GM12864 (cell line): ENCODE data around the gene BTBD16.

Experiments used
- DNase-seq: peaks from one replicate; pipeline ENCODE4 v3.0.0-alpha.2; 2011; ENCODE audit warnings: low read depth
- H3K4me3 ChIP-seq: 2 replicates; pipeline ENCODE4 v1.5.1; 2011; ENCODE audit warnings: mild to moderate bottlenecking, low read depth, low read length, control low read depth
- CTCF ChIP-seq: IDR thresholded peaks from 2 replicates; pipeline ENCODE4 v1.5.1; 2011; ENCODE audit warnings: low read depth, mild to moderate bottlenecking, moderate library complexity, low read length, control low read depth, inconsistent platforms; ENCODE audit errors: missing control alignments

Gene BTBD16

DNA sequence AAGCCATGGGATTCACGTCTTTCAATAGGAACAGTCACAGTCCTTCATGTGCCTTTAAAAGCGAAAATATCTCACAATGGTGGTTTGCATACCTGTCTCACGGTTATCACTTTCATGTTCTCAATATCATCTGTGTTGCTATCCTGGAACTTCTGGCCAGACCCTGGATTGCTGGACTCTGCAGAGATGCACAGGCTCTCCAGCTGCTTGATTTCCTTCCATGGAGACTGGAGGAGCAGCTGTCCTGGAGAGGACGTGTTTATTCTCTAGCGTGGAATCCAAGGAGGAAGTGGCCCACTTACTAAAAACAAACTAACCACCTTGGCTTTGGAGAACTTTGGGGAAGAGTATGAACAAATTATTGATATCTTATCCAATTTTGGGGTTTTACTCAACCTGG lies 16.5 kb downstream of the BTBD16 start:
- DNase-seq = no peak

GRCh38 chr10:122288262-122288661 lies 17.2 kb downstream of the BTBD16 start:
- DNase-seq = no peak
- TF ChIP-seq CTCF = no peak
- H3K4me3 ChIP-seq = no peak overlapping the region

More for the DNA sequence above, 16.5 kb downstream of the BTBD16 start:
- no peak overlapping the region for H3K4me3 ChIP-seq
- no peak for TF ChIP-seq CTCF

- no peak for DNase-seq
- H3K4me3 ChIP-seq = no peak overlapping the region
- TF ChIP-seq CTCF = no peak
These were observed 17.8 kb downstream of the BTBD16 start for GRCh38 chr10:122288917-122289316.

DNA sequence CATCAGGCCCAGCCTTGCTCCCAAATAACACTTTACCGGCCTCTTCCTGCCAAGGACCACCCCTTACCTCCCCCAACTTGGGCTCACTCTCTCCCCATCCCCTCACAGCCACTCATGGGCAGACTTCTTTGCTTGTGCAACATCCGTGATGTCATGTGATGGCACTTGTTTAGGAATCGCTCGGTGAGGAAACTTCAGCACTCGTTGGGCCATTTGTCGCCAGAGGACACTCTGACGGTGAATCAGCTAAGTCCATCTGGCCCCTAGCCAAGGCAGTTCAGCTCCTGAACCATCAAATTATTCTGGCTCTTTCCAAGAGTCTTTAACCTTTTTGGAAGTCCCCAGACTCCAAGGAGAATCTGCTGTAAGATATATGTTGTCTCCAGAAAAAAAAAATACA lies 19.2 kb downstream of the BTBD16 start:
- no peak for DNase-seq
- no peak for TF ChIP-seq CTCF
- no peak overlapping the region for H3K4me3 ChIP-seq

- no peak overlapping the region for H3K4me3 ChIP-seq
- DNase-seq = no peak
- TF ChIP-seq CTCF = no peak
These were observed 19.9 kb downstream of the BTBD16 start for GRCh38 chr10:122290833-122291532.

- no peak for TF ChIP-seq CTCF
- DNase-seq = no peak
- no peak overlapping the region for H3K4me3 ChIP-seq
These were observed 20.6 kb downstream of the BTBD16 start for GRCh38 chr10:122291739-122292138.

GRCh38 chr10:122292376-122292775 lies 21.3 kb downstream of the BTBD16 start:
- no peak for TF ChIP-seq CTCF
- DNase-seq = no peak

More at GRCh38 chr10:122292376-122292775, 21.3 kb downstream of the BTBD16 start:
- no peak overlapping the region for H3K4me3 ChIP-seq
